ENCODE measurements around the gene KRT31. TPM values are rescaled to one million over a fixed set of nuclear protein-coding genes. Genes with fewer than 3 reads are reported as not detected.

Gene KRT31
- total and polyA plus RNA-seq, 3 donors from 2014 or later = 0.53 to 0.74 TPM; not detected in 1

GRCh38 chr17:41377546-41377945, 19.9 kb downstream of the KRT31 start:
- DNase-seq = no peak
- no peaks in the 10 kb centered on the region for H3K4me1 ChIP-seq
- H3K27me3 ChIP-seq = no peaks in the 10 kb centered on the region
- no peak for TF ChIP-seq POLR2A (IDR thresholded peaks at IDR 0.05)
- no peak for TF ChIP-seq CTCF (IDR thresholded peaks at IDR 0.05)
- 26 to 32% methylated on average over 2 of the region's 2 CpGs for WGBS, 2 donors
- H3K36me3 ChIP-seq (ENCODE audit: low read depth, missing control alignments) = no peaks in the 10 kb centered on the region
- H3K4me3 ChIP-seq = no peak overlapping the region
- H3K27ac ChIP-seq = no peak overlapping the region
- H3K9me3 ChIP-seq = no peaks in the 10 kb centered on the region
- intact Hi-C loops (cut with DNase I; ENCODE audit: low total_unique reads) = no loop called here

GRCh38 chr17:41369713-41370112, 27.7 kb downstream of the KRT31 start, which contains the start of gene KRT33B:
KRT33B (minus strand) TSS chr17:41369813; CDS start chr17:41369750, 63 bp downstream.
- no peaks in the 10 kb centered on the region for H3K4me1 ChIP-seq
- DNase-seq = no peak
- H3K36me3 ChIP-seq (ENCODE audit: low read depth, missing control alignments) = no peaks in the 10 kb centered on the region
- no peak within 1 kb of the TSS for H3K27ac ChIP-seq
- intact Hi-C loops (cut with DNase I; ENCODE audit: low total_unique reads) = loop anchor here (10.0 kb wide), 1 partner anchor 75 kb away; the partner anchor contains the start of gene KRT38
- TF ChIP-seq POLR2A (IDR thresholded peaks at IDR 0.05) (no peak), CTCF (IDR thresholded peaks at IDR 0.05) (no peak)
- no peaks in the 10 kb centered on the region for H3K9me3 ChIP-seq
- H3K4me3 ChIP-seq = no peak within 1 kb of the TSS
- H3K27me3 ChIP-seq = no peaks in the 10 kb centered on the region
- WGBS, 2 donors = 93 to 100% methylated on average over 1 of the region's 1 CpG

- TF ChIP-seq POLR2A (IDR thresholded peaks at IDR 0.05) = no peak
- TF ChIP-seq CTCF (IDR thresholded peaks at IDR 0.05) = no peak
- Histone ChIP-seq H3K4me3 (no peak overlapping the region), H3K27me3 (no peaks in the 10 kb centered on the region), H3K4me1 (no peaks in the 10 kb centered on the region), H3K36me3 (ENCODE audit: low read depth, missing control alignments) (no peaks in the 10 kb centered on the region), H3K27ac (no peak overlapping the region), H3K9me3 (no peaks in the 10 kb centered on the region)
- WGBS, 2 donors = 87 to 94% methylated on average over 2 of the region's 2 CpGs
- intact Hi-C loops (cut with DNase I; ENCODE audit: low total_unique reads) = loop anchor here (10.0 kb wide), 1 partner anchor 76 kb away; the partner anchor contains the start of gene KRT38
- DNase-seq = no peak
Measured at GRCh38 chr17:41369023-41369422, 28.4 kb downstream of the KRT31 start.

- Histone ChIP-seq H3K27me3 (no peaks in the 10 kb centered on the region), H3K4me3 (no peak overlapping the region), H3K4me1 (no peaks in the 10 kb centered on the region), H3K9me3 (no peaks in the 10 kb centered on the region), H3K36me3 (ENCODE audit: low read depth, missing control alignments) (no peaks in the 10 kb centered on the region), H3K27ac (no peak overlapping the region)
- WGBS, 2 donors = 92% methylated on average over 10 of the region's 10 CpGs
- intact Hi-C loops (cut with DNase I; ENCODE audit: low total_unique reads) = loop anchor here (10.0 kb wide), 1 partner anchor 77 kb away; the partner anchor contains the start of gene KRT38
- TF ChIP-seq CTCF (IDR thresholded peaks at IDR 0.05) = no peak
- no peak for TF ChIP-seq POLR2A (IDR thresholded peaks at IDR 0.05)
- DNase-seq = no peak
Measured at GRCh38 chr17:41367426-41368075, 29.9 kb downstream of the KRT31 start.

GRCh38 chr17:41366070-41366469, 31.3 kb downstream of the KRT31 start:
- no peak for TF ChIP-seq CTCF (IDR thresholded peaks at IDR 0.05)
- no peak for TF ChIP-seq POLR2A (IDR thresholded peaks at IDR 0.05)
- DNase-seq = no peak
- Histone ChIP-seq H3K4me1 (no peaks in the 10 kb centered on the region), H3K27me3 (no peaks in the 10 kb centered on the region), H3K9me3 (no peaks in the 10 kb centered on the region), H3K36me3 (ENCODE audit: low read depth, missing control alignments) (no peaks in the 10 kb centered on the region), H3K27ac (no peak overlapping the region), H3K4me3 (no peak overlapping the region)
- intact Hi-C loops (cut with DNase I; ENCODE audit: low total_unique reads) = loop anchor here (10.0 kb wide), 1 partner anchor 79 kb away; the partner anchor contains the start of gene KRT38
